Hematopoietic multipotent progenitor cell treated with erythropoietin and hydrocortisone succinate and interleukin-3 and kit ligand, for 4 days (in vitro differentiated cells): ENCODE measurements around the gene CLECL1.
A peak's percentile ranks its signal among the peaks of the same experiment; 100 is the strongest.
"Not testable (repeated sequence)": the region's sequence is repeated elsewhere in the genome, so short reads cannot be mapped to it uniquely, and the experiment has no call there.

ENCODE experiments used
- DNase-seq: peaks from one replicate; pipeline ENCODE4 v3.0.0-alpha.2; 2015

Gene CLECL1

GRCh38 chr12:9692909-9693308 lies 40.0 kb downstream of the CLECL1 start:
- DNase-seq: no peak

GRCh38 chr12:9687228-9687627 lies 45.7 kb downstream of the CLECL1 start:
- no peak for DNase-seq

DNA sequence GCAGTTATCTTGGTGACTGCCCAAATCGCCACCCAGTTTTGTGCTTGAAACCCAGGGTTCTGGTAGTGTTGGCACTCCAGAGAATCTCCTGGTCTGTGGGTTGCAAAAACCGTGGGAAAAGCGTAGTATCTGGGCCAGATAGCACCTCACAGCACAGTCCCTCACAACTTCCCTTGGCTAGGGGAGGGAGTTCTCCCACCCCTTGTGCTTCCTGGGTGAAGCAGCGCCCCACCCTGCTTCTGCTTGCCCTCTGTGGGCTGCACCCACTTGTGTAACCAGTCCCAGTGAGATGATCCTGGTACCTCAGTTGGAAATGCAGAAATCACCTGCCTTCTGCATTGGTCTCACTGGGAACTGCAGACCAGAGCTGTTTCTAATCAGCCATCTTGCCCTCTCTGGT lies 47.0 kb downstream of the CLECL1 start:
- no peak for DNase-seq

DNA sequence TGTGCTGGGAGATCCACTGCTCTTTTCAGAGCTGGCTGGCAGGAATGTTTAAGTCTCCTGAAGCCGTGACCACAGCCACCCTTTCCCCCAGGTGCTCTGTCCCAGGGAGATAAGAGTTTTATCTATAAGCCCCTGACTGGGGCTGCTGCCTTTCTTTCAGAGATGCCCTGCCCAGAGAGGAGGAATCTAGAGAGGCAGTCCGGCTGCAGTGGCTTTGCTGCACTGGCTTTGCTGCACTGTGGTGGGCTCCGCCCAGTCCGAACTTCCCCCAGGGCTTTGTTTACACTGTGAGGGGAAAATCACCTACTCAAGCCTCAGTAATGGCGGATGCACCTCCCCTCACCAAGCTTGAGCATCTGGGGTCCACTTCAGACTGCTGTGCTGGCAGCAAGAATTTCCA lies 47.5 kb downstream of the CLECL1 start:
- DNase-seq: peak; percentile 91

DNA sequence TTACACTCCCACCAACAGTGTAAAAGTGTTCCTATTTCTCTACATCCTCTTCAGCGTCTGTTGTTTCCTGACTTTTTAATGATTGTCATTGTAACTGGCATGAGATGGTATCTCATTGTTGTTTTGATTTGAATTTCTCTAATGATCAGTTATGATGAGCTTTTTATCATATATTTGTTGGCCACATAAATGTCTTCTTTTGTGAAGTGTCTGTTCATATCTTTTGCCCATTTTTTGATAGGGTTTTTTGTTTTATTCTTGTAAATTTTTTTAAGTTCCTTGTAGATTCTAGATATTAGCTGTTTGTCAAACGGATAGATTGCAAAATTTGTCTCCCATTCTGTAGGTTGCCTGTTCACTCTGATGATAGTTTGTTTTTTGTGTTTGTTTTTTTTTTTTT lies 49.9 kb downstream of the CLECL1 start:
- DNase-seq: not testable (repeated sequence)

DNA sequence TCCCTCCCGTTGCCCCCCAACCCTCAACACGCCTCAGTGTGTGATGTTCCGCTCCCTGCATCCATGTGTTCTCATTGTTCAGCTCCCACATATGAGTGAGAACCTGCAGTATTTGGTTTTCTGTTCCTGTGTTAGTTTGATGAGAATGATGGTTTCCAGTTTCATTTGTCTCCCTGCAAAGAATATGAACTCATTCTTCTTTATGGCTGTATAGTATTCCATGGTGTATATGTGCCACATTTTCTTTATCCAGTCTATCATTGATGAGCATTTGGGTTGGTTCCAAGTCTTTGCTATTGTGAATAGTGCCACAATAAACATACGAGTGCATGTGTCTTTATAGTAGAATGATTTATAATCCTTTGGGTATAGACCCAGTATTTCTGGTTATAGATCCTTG lies 50.4 kb downstream of the CLECL1 start:
- not testable (repeated sequence) for DNase-seq

- DNase-seq: peak; percentile 8
Observed at GRCh38 chr12:9674226-9674590, 58.7 kb downstream of the CLECL1 start.

DNA sequence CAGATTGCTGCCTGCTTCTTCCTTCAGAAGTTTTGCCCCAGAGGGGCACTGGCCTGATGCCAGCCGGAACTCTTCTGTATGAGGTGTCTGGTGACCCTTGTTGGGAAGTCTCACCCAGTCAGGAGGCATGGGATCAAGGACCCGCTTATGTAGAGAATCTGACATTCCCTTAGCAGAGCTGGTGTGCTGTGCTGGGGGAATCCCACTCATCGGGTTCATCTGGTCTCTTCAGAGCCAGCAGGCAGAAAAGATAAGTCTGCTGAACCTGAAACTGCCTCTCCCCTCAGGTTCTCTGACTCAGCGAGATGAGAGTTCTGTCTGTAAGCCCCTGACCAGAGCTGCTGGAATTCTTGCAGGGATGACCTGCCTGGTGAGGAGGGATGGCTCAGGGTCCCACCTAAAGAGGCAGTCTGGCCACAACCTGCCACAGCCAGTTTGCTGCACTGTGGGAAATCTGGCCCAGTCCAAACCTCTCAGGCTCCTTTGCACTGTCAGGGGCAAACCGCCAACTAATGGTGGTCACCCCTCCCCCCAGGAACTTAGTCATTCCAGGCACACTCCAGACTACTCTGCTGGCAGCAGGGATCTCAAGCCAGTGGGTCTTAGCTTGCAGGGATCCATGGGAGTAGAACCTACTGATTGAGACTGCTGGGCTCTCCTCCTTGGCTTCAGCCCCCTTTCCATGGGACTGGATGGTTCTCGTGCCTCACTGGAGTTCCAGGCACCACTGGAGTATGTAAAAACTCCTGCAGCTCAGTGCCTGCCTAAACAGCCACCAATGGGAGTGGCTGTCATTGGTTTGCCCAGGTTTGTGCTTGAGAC lies 59.3 kb downstream of the CLECL1 start:
- peak; percentile 81 for DNase-seq
